NT2/D1 (cell line): ENCODE data around the gene MROH8.

Source experiments
- SUZ12 ChIP-seq: IDR thresholded peaks from 2 replicates; pipeline ENCODE4 v1.6.1; 2011; ENCODE audit not compliant: insufficient read length, insufficient read depth; ENCODE audit errors: extremely low read depth
- YY1 ChIP-seq: IDR thresholded peaks from 2 replicates; pipeline ENCODE4 v1.6.1; 2011; ENCODE audit not compliant: insufficient read length, insufficient read depth
- ZNF274 ChIP-seq: IDR thresholded peaks from 2 replicates; pipeline ENCODE4 v1.6.1; 2011; ENCODE audit warnings: mild to moderate bottlenecking, low read depth, low read length

DNA sequence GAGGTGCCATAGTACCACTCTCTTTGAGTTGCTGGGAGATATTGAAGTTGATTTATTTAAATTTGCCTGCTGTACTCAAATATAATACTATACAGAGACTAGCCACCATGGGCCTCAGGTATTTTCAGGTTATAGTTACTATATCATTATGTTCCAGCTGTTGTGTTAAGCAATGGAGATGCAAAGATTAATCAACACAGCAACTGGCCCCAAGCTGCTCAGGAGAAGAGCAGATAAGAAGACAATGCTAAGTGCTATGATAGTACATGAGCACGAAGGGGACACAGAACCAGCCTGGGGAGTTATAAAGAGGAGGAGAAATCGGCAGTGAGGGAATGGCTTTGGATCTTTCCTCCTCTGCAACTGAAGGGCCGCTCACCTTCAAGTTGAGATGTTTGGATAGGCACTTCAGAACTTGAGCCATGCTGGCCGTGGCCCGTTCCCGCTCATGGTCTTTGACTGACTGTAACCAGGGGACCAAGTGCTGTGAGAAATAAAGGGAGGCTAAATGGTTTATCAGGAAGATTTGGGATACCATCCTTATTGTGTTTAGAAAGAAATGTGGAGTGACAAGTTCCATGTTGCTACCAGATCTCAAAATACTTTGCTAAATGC lies 24.6 kb downstream of the MROH8 start:
- TF ChIP-seq YY1 (no peak), SUZ12 (no peak), ZNF274 (no peak)
